Loucy (cell line): ENCODE measurements around the gene SIRPA.

Experiments
- H2AFZ ChIP-seq: fragments of 200-600 bp; sonication (generic); 2 replicates; pipeline ENCODE4 v1.6.0; 2016; ENCODE audit warnings: antibody characterized with exemption, mild to moderate bottlenecking, low read length, moderate library complexity
- H3F3A ChIP-seq: fragments of 200-600 bp; 2 replicates; pipeline ENCODE4 v1.6.0; 2016; ENCODE audit warnings: antibody characterized with exemption, low read depth, mild to moderate bottlenecking
- H3K27me3 ChIP-seq: fragments of 200-600 bp; sonication (generic); 2 replicates; pipeline ENCODE4 v1.6.1; 2014; ENCODE audit warnings: low read length, mild to moderate bottlenecking; ENCODE audit not compliant: insufficient read depth, poor library complexity, severe bottlenecking
- H3K36me3 ChIP-seq: fragments of 200-600 bp; sonication (generic); 2 replicates; pipeline ENCODE4 v1.6.1; 2016; ENCODE audit warnings: low read length; ENCODE audit not compliant: insufficient read depth
- H3K4me1 ChIP-seq: fragments of 200-600 bp; sonication (generic); 2 replicates; pipeline ENCODE4 v1.5.1; 2014; ENCODE audit warnings: low read length, mild to moderate bottlenecking; ENCODE audit not compliant: insufficient read depth, poor library complexity, severe bottlenecking
- H3K4me2 ChIP-seq: fragments of 200-600 bp; sonication (generic); 2 replicates; pipeline ENCODE4 v1.6.0; 2014; ENCODE audit warnings: antibody characterized with exemption, low read length, low read depth, mild to moderate bottlenecking; ENCODE audit not compliant: poor library complexity, severe bottlenecking
- H3K4me3 ChIP-seq: fragments of 200-600 bp; sonication (generic); 2 replicates; pipeline ENCODE4 v1.5.1; 2014; ENCODE audit warnings: low read length, mild to moderate bottlenecking, mixed read lengths; ENCODE audit not compliant: poor library complexity, severe bottlenecking
- H3K79me2 ChIP-seq: fragments of 200-600 bp; sonication (generic); 2 replicates; pipeline ENCODE4 v1.6.1; 2014; ENCODE audit warnings: low read length; ENCODE audit not compliant: insufficient read depth
- H3K9ac ChIP-seq: fragments of 200-600 bp; sonication (generic); 2 replicates; pipeline ENCODE4 v1.6.0; 2014; ENCODE audit warnings: mild to moderate bottlenecking, low read depth, low read length, moderate library complexity; ENCODE audit not compliant: poor library complexity, severe bottlenecking
- H3K9me2 ChIP-seq: fragments of 200-600 bp; sonication (generic); replicated peaks from 2 replicates; pipeline ENCODE4 v1.6.1; 2016; ENCODE audit warnings: low read depth, low read length, mixed read lengths
- H3K9me3 ChIP-seq: fragments of 200-600 bp; sonication (generic); 2 replicates; pipeline ENCODE4 v1.6.1; 2014; ENCODE audit warnings: mild to moderate bottlenecking, antibody characterized with exemption, low read length, low read depth; ENCODE audit not compliant: insufficient read depth
- H4K20me1 ChIP-seq: fragments of 200-600 bp; sonication (generic); 2 replicates; pipeline ENCODE4 v1.6.0; 2014; ENCODE audit warnings: antibody characterized with exemption, low read length, mild to moderate bottlenecking; ENCODE audit not compliant: insufficient read depth, poor library complexity, severe bottlenecking
- CTCF ChIP-seq: fragments of 200-600 bp; sonication (generic); conservative IDR thresholded peaks from 2 replicates; pipeline ENCODE4 v1.5.1; 2014; ENCODE audit warnings: mild to moderate bottlenecking, antibody characterized with exemption, low read length
- EZH2phosphoT487 ChIP-seq: fragments of 200-600 bp; IDR thresholded peaks from 2 replicates; pipeline ENCODE4 v1.6.1; 2018; ENCODE audit warnings: antibody characterized with exemption, mild to moderate bottlenecking, moderate library complexity, borderline replicate concordance

The SIRPA gene

GRCh38 chr20:1861347-1861976 lies 33.7 kb upstream of the SIRPA start:
- H3K9me2 ChIP-seq = no peaks in the 10 kb centered on the region
- TF ChIP-seq EZH2phosphoT487 (no peak), CTCF (no peak)
- no peaks in the 10 kb centered on the region for H4K20me1 ChIP-seq
- no peaks in the 10 kb centered on the region for H3K79me2 ChIP-seq
- no peaks in the 10 kb centered on the region for H3K27me3 ChIP-seq
- no peak overlapping the region for H3K4me3 ChIP-seq
- no peak overlapping the region for H2AFZ ChIP-seq
- H3K36me3 ChIP-seq = no peaks in the 10 kb centered on the region
- no peaks in the 10 kb centered on the region for H3K4me1 ChIP-seq
- H3K9me3 ChIP-seq = no peaks in the 10 kb centered on the region
- H3F3A ChIP-seq = no peaks in the 10 kb centered on the region
- no peak overlapping the region for H3K4me2 ChIP-seq
- no peak overlapping the region for H3K9ac ChIP-seq

GRCh38 chr20:1861996-1862662 lies 33.1 kb upstream of the SIRPA start:
- Histone ChIP-seq H3K9me3 (no peaks in the 10 kb centered on the region), H3K27me3 (no peaks in the 10 kb centered on the region), H3K36me3 (no peaks in the 10 kb centered on the region), H3F3A (no peaks in the 10 kb centered on the region), H3K79me2 (no peaks in the 10 kb centered on the region), H3K9ac (no peak overlapping the region), H3K4me1 (no peaks in the 10 kb centered on the region), H3K9me2 (no peaks in the 10 kb centered on the region), H2AFZ (no peak overlapping the region), H4K20me1 (no peaks in the 10 kb centered on the region), H3K4me3 (no peak overlapping the region), H3K4me2 (no peak overlapping the region)
- TF ChIP-seq EZH2phosphoT487 (no peak), CTCF (no peak)

- H3K4me3 ChIP-seq = no peak overlapping the region
- H3K4me2 ChIP-seq = no peak overlapping the region
- no peaks in the 10 kb centered on the region for H3K79me2 ChIP-seq
- H3K36me3 ChIP-seq = no peaks in the 10 kb centered on the region
- H4K20me1 ChIP-seq = no peaks in the 10 kb centered on the region
- H3F3A ChIP-seq = no peaks in the 10 kb centered on the region
- no peak overlapping the region for H3K9ac ChIP-seq
- H3K27me3 ChIP-seq = no peaks in the 10 kb centered on the region
- TF ChIP-seq EZH2phosphoT487 (no peak), CTCF (no peak)
- H3K9me3 ChIP-seq = no peaks in the 10 kb centered on the region
- H3K9me2 ChIP-seq = no peaks in the 10 kb centered on the region
- peaks cover 3% of the 10 kb centered on the region for H3K4me1 ChIP-seq
- H2AFZ ChIP-seq = no peak overlapping the region
These were observed 32.5 kb upstream of the SIRPA start for GRCh38 chr20:1862663-1863053.
